SK-N-SH treated with all-trans-retinoic acid at 6 μM for 48 hours (cell line): ENCODE data around the gene VMP1.

Experiments
- ATAC-seq: fragments of 200-7000 bp; cut with Tn5 transposase; 3 replicates; pipeline ENCODE4 v1.9.1; 2020; ENCODE audit warnings: mild to moderate bottlenecking, moderate library complexity
- ARNTL ChIP-seq: fragments of 450-650 bp; formaldehyde crosslinking; IDR thresholded peaks from 2 replicates; pipeline ENCODE4 v1.5.0; 2020; ENCODE audit warnings: low read depth, mild to moderate bottlenecking, moderate library complexity, borderline replicate concordance
- BACH2 ChIP-seq: fragments of 250-450 bp; sonication (Bioruptor Pico); IDR thresholded peaks from 2 replicates; pipeline ENCODE4 v1.9.0; 2021; ENCODE audit warnings: mild to moderate bottlenecking, borderline replicate concordance
- CREB5 ChIP-seq: fragments of 250-450 bp; sonication (Bioruptor Pico); IDR thresholded peaks from 2 replicates; pipeline ENCODE4 v1.5.1; 2020; ENCODE audit warnings: low read depth, mild to moderate bottlenecking, moderate library complexity
- CSDC2 ChIP-seq: fragments of 250-450 bp; sonication (Bioruptor Pico); IDR thresholded peaks from 2 replicates; pipeline ENCODE4 v1.5.0; 2020; ENCODE audit warnings: mild to moderate bottlenecking, moderate library complexity
- CSRNP3 ChIP-seq: fragments of 250-450 bp; sonication (Bioruptor Pico); IDR thresholded peaks from 2 replicates; pipeline ENCODE4 v1.5.1; 2021; ENCODE audit warnings: mild to moderate bottlenecking, moderate library complexity
- ESRRG ChIP-seq: fragments of 250-450 bp; sonication (Bioruptor Pico); IDR thresholded peaks from 2 replicates; pipeline ENCODE4 v1.6.1; 2021; ENCODE audit warnings: mild to moderate bottlenecking
- GLIS3 ChIP-seq: fragments of 250-450 bp; sonication (Bioruptor Pico); IDR thresholded peaks from 2 replicates; pipeline ENCODE4 v1.5.0; 2020; ENCODE audit warnings: mild to moderate bottlenecking, moderate library complexity
- ISL1 ChIP-seq: fragments of 250-450 bp; sonication (Bioruptor Pico); IDR thresholded peaks from 2 replicates; pipeline ENCODE4 v2.1.2; 2022; ENCODE audit warnings: mild to moderate bottlenecking, moderate library complexity
- OSR1 ChIP-seq: fragments of 250-450 bp; sonication (Bioruptor Pico); IDR thresholded peaks from 2 replicates; pipeline ENCODE4 v1.8.0; 2022; ENCODE audit warnings: moderate library complexity, mild to moderate bottlenecking, inconsistent platforms
- PATZ1 ChIP-seq: fragments of 250-450 bp; sonication (Bioruptor Pico); IDR thresholded peaks from 2 replicates; pipeline ENCODE4 v1.8.0; 2020; ENCODE audit warnings: mild to moderate bottlenecking, moderate library complexity, borderline replicate concordance
- POU6F1 ChIP-seq: fragments of 250-450 bp; sonication (Bioruptor Pico); IDR thresholded peaks from 2 replicates; pipeline ENCODE4 v1.8.0; 2021; ENCODE audit warnings: low read depth, mild to moderate bottlenecking, moderate library complexity, borderline replicate concordance
- PPARA ChIP-seq: fragments of 250-450 bp; sonication (Bioruptor Pico); IDR thresholded peaks from 2 replicates; pipeline ENCODE4 v1.5.0; 2020; ENCODE audit warnings: mild to moderate bottlenecking, borderline replicate concordance
- RARB ChIP-seq: fragments of 250-450 bp; sonication (Bioruptor Pico); IDR thresholded peaks from 2 replicates; pipeline ENCODE4 v1.8.0; 2021; ENCODE audit warnings: mild to moderate bottlenecking, moderate library complexity
- SNAI2 ChIP-seq: fragments of 250-450 bp; sonication (Bioruptor Pico); IDR thresholded peaks from 2 replicates; pipeline ENCODE4 v1.5.0; 2020; ENCODE audit warnings: mild to moderate bottlenecking, moderate library complexity
- TCF4 ChIP-seq: fragments of 250-450 bp; sonication (Bioruptor Pico); IDR thresholded peaks from 2 replicates; pipeline ENCODE4 v1.8.0; 2021; ENCODE audit warnings: mild to moderate bottlenecking, moderate library complexity, borderline replicate concordance
- TOX ChIP-seq: fragments of 250-450 bp; sonication (Bioruptor Pico); IDR thresholded peaks from 2 replicates; pipeline ENCODE4 v1.8.0; 2021; ENCODE audit warnings: mild to moderate bottlenecking, moderate library complexity, borderline replicate concordance
- TSHZ2 ChIP-seq: fragments of 250-450 bp; sonication (Bioruptor Pico); IDR thresholded peaks from 2 replicates; pipeline ENCODE4 v1.5.0; 2020; ENCODE audit warnings: mild to moderate bottlenecking, moderate library complexity
- ZC3H10 ChIP-seq: fragments of 250-450 bp; sonication (Bioruptor Pico); IDR thresholded peaks from 2 replicates; pipeline ENCODE4 v1.5.1; 2021; ENCODE audit warnings: mild to moderate bottlenecking, moderate library complexity
- ZFP3 ChIP-seq: fragments of 250-450 bp; sonication (Bioruptor Pico); IDR thresholded peaks from 2 replicates; pipeline ENCODE4 v1.5.0; 2020; ENCODE audit warnings: mild to moderate bottlenecking, moderate library complexity
- ZFP30 ChIP-seq: fragments of 450-650 bp; formaldehyde crosslinking; IDR thresholded peaks from 2 replicates; pipeline ENCODE4 v1.5.0; 2022; ENCODE audit warnings: mild to moderate bottlenecking, moderate library complexity
- ZNF565 ChIP-seq: fragments of 450-650 bp; formaldehyde crosslinking; conservative IDR thresholded peaks from 2 replicates; pipeline ENCODE4 v1.5.0; 2020; ENCODE audit warnings: low read depth, mild to moderate bottlenecking, moderate library complexity
- ZNF70 ChIP-seq: fragments of 450-650 bp; formaldehyde crosslinking; IDR thresholded peaks from 2 replicates; pipeline ENCODE4 v1.5.0; 2020; ENCODE audit warnings: mild to moderate bottlenecking, moderate library complexity
- ZNF8 ChIP-seq: fragments of 450-650 bp; formaldehyde crosslinking; IDR thresholded peaks from 2 replicates; pipeline ENCODE4 v1.5.0; 2020; ENCODE audit warnings: mild to moderate bottlenecking, moderate library complexity

VMP1 gene

GRCh38 chr17:59754552-59754951 lies 47.1 kb downstream of the VMP1 start:
- peak; percentile 78 for ATAC-seq
- TF ChIP-seq SNAI2 (CRISPR knock-in tag) = no peak
- peak; percentile 83 for TF ChIP-seq ISL1
- TF ChIP-seq CREB5 (CRISPR knock-in tag) = no peak
- TF ChIP-seq TOX (CRISPR knock-in tag) = no peak
- no peak for TF ChIP-seq ZNF8 (CRISPR knock-in tag)
- peak; percentile 84 for TF ChIP-seq ZC3H10 (CRISPR knock-in tag)
- TF ChIP-seq ZNF70 = no peak
- no peak for TF ChIP-seq POU6F1 (CRISPR knock-in tag)
- TF ChIP-seq ARNTL (CRISPR knock-in tag) = no peak
- no peak for TF ChIP-seq TSHZ2
- TF ChIP-seq ZFP30 (CRISPR knock-in tag) = no peak
- no peak for TF ChIP-seq TCF4 (CRISPR knock-in tag)
- TF ChIP-seq PATZ1 (CRISPR knock-in tag) = peak; percentile 57; the same call in 1 of the 2 replicates
- no peak for TF ChIP-seq BACH2 (CRISPR knock-in tag)
- TF ChIP-seq PPARA (CRISPR knock-in tag) = no peak
- no peak for TF ChIP-seq ESRRG (CRISPR knock-in tag)
- peak; percentile 49; the same call in 1 of the 2 replicates for TF ChIP-seq ZNF565 (CRISPR knock-in tag)
- TF ChIP-seq CSDC2 (CRISPR knock-in tag) = no peak; the same call in 1 of the 2 replicates
- no peak for TF ChIP-seq OSR1 (CRISPR knock-in tag)
- no peak for TF ChIP-seq ZFP3 (CRISPR knock-in tag)
- no peak for TF ChIP-seq GLIS3 (CRISPR knock-in tag)
- TF ChIP-seq CSRNP3 = no peak
- TF ChIP-seq RARB = peak; percentile 90; the same call in 1 of the 2 replicates

GRCh38 chr17:59755069-59755468 lies 47.6 kb downstream of the VMP1 start:
- TF ChIP-seq OSR1 (CRISPR knock-in tag) (peak; percentile 84), ZC3H10 (CRISPR knock-in tag) (peak; percentile 54; the same call in 1 of the 2 replicates), ZFP3 (CRISPR knock-in tag) (peak; percentile 52; the same call in 1 of the 2 replicates), CSDC2 (CRISPR knock-in tag) (peak; percentile 94; the same call in 1 of the 2 replicates)
- ATAC-seq = peak; percentile 21
